A549 treated with RU486 at 1 μM for 4 hours (cell line): ENCODE data around the gene MYCBPAP. TPM values are rescaled to one million over a fixed set of nuclear protein-coding genes. Genes with fewer than 3 reads are reported as not detected.

Experiments
- total RNA-seq: library from RNA; stranded (reverse); fragments of 200-300 nt; extraction: Qiagen RNA extraction; gene quantifications from 5 replicates; pipeline ENCODE4 v1.2.3, GENCODE V29; 2022; ENCODE audit warnings: low read depth

Gene MYCBPAP
- total RNA-seq: 0.37 to 0.85 TPM (median 0.51 TPM) in 5 replicates

GRCh38 chr17:50507871-50508572, at the start of gene MYCBPAP:
TSS of gene MYCBPAP (plus strand) at chr17:50508439. CDS start at chr17:50508675, 236 bp downstream.

GRCh38 chr17:50468304-50469207, 39.7 kb upstream of the MYCBPAP start, which contains the start of gene CHAD:
TSS of gene CHAD (minus strand) at chr17:50468880. CDS start at chr17:50468813, 67 bp downstream.

GRCh38 chr17:50478391-50479381, 29.6 kb upstream of the MYCBPAP start, which contains the start of gene RSAD1:
TSS of gene RSAD1 (plus strand) at chr17:50478860. CDS start at chr17:50478885, 25 bp downstream.

GRCh38 chr17:50532452-50533024, 24.3 kb downstream of the MYCBPAP start, which contains the start of gene EPN3:
TSS of gene EPN3 (plus strand) at chr17:50532735. CDS start at chr17:50536557, 3,822 bp downstream.

GRCh38 chr17:50547035-50547735, 38.9 kb downstream of the MYCBPAP start, which contains the start of gene SPATA20:
TSS of gene SPATA20 (plus strand) at chr17:50547174. CDS start at chr17:50547209, 35 bp downstream.

GRCh38 chr17:50560185-50560824, 52.1 kb downstream of the MYCBPAP start, which contains the start of gene CACNA1G:
TSS of gene CACNA1G (plus strand) at chr17:50560715. CDS start at chr17:50561460, 745 bp downstream.

Other genes with a start within 250 kb of the MYCBPAP start
- gene TMEM92, start 234.0 kb upstream of the MYCBPAP start, total RNA-seq: 21.2 to 28.6 TPM (median 23.5 TPM) in 5 replicates
- 18.9 to 23.7 TPM (median 21.4 TPM) in 5 replicates for gene XYLT2, start 162.3 kb upstream of the MYCBPAP start, total RNA-seq
- 137 to 172 TPM (median 142 TPM) in 5 replicates for gene MRPL27, start 135.3 kb upstream of the MYCBPAP start, total RNA-seq
- gene EME1, start 135.2 kb upstream of the MYCBPAP start, total RNA-seq: 13.9 to 16.5 TPM (median 14.9 TPM) in 5 replicates
- gene LRRC59, start 110.9 kb upstream of the MYCBPAP start, total RNA-seq: 223 to 243 TPM (median 236 TPM) in 5 replicates
- 10.0 to 15.4 TPM (median 14.3 TPM) in 5 replicates for gene ACSF2, start 82.2 kb upstream of the MYCBPAP start, total RNA-seq
- not detected in 5 replicates for gene CHAD, start 39.6 kb upstream of the MYCBPAP start, total RNA-seq
- gene RSAD1, start 29.6 kb upstream of the MYCBPAP start, total RNA-seq: 28.3 to 37.0 TPM (median 35.1 TPM) in 5 replicates
- 0.09 to 0.64 TPM (median 0.23 TPM) in 5 replicates for gene EPN3, start 24.3 kb downstream of the MYCBPAP start, total RNA-seq
- 67.9 to 86.8 TPM (median 81.2 TPM) in 5 replicates for gene SPATA20, start 38.7 kb downstream of the MYCBPAP start, total RNA-seq
- 3.7 to 5.4 TPM (median 4.7 TPM) in 5 replicates for gene CACNA1G, start 52.3 kb downstream of the MYCBPAP start, total RNA-seq
- gene ABCC3, start 126.4 kb downstream of the MYCBPAP start, total RNA-seq: 111 to 157 TPM (median 133 TPM) in 5 replicates
- 42.5 to 52.6 TPM (median 48.5 TPM) in 5 replicates for gene ANKRD40, start 199.5 kb downstream of the MYCBPAP start, total RNA-seq
- gene LUC7L3, start 211.2 kb downstream of the MYCBPAP start, total RNA-seq: 66.5 to 129 TPM (median 101 TPM) in 5 replicates